Spleen (tissue), 7 donors: ENCODE measurements around the gene POU2F3.

Experiments used
- POLR2A ChIP-seq, 3 donors: fragments of 450-650 bp; IDR thresholded peaks; one replicate each; pipeline ENCODE4 v1.5.1; 2017; ENCODE audit warnings: antibody characterized with exemption in 3 of 3, mild to moderate bottlenecking in 1 of 3
- POLR2AphosphoS5 ChIP-seq, 3 donors: sonication (generic); formaldehyde crosslinking; IDR thresholded peaks; one replicate each; pipeline ENCODE4 v1.5.1; 2017; ENCODE audit warnings: antibody characterized with exemption in 3 of 3
- TF ChIP-seq, protein P1 (sequence below), 11 experiments: fragments of 200-600 bp in 7 of 11; fragments of 450-650 bp in 4 of 11; sonication (generic) in 4 of 11; IDR thresholded peaks in 8 of 11; conservative IDR thresholded peaks in 3 of 11; 1 replicate in 7 of 11; 2 replicates in 4 of 11; pipeline versions ENCODE4 v1.4.0 to v1.8.0; 2016 to 2021; ENCODE audit warnings: antibody characterized with exemption in 11 of 11, inconsistent platforms in 4 of 11, mild to moderate bottlenecking in 1 of 11
- donor health status: DM: no; HTN: no; CAD: no; lungs with moderate emphysema.
- donor health status: DM: no; HTN: no; CAD: no.
- donor health status: DM: no; HTN: no; CAD: no.

DNA sequence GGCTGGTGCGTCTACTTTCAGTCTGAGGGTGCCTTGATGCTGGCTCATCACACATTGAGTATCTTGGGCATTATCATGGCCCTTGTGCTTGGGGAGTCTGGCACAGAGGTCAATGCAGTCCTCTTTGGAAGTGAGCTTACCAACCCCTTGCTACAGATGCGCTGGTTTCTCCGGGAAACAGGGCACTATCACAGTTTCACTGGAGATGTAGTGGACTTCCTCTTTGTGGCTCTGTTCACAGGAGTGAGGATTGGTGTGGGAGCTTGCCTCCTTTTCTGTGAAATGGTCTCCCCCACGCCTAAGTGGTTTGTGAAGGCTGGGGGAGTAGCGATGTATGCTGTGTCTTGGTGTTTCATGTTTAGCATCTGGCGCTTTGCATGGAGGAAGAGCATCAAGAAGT lies 90.1 kb downstream of the POU2F3 start:
- TF ChIP-seq, protein P1, sequence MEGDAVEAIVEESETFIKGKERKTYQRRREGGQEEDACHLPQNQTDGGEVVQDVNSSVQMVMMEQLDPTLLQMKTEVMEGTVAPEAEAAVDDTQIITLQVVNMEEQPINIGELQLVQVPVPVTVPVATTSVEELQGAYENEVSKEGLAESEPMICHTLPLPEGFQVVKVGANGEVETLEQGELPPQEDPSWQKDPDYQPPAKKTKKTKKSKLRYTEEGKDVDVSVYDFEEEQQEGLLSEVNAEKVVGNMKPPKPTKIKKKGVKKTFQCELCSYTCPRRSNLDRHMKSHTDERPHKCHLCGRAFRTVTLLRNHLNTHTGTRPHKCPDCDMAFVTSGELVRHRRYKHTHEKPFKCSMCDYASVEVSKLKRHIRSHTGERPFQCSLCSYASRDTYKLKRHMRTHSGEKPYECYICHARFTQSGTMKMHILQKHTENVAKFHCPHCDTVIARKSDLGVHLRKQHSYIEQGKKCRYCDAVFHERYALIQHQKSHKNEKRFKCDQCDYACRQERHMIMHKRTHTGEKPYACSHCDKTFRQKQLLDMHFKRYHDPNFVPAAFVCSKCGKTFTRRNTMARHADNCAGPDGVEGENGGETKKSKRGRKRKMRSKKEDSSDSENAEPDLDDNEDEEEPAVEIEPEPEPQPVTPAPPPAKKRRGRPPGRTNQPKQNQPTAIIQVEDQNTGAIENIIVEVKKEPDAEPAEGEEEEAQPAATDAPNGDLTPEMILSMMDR (IDR thresholded peaks at IDR 0.05 in 8 of 11, conservative IDR thresholded peaks at IDR 0.05 in 3 of 11) = no peak
- TF ChIP-seq POLR2A (IDR thresholded peaks at IDR 0.05) = no peak
- no peak for TF ChIP-seq POLR2AphosphoS5 (IDR thresholded peaks at IDR 0.05)
